Astrocyte (in vitro differentiated cells and primary cell): ENCODE data around the gene ASB3. TPM values are rescaled to one million over a fixed set of nuclear protein-coding genes. Genes with fewer than 3 reads are reported as not detected.

ENCODE experiments used
- DNase-seq: peaks from one replicate; pipeline ENCODE4 v3.0.0-alpha.2; 2010; ENCODE audit warnings: low read depth
- FAIRE-seq: peaks from 2 replicates; lab custom pipeline; 2011; peaks lifted over from hg19 to GRCh38; lab: Jason Lieb, UNC
- H2AFZ ChIP-seq: 2 replicates; pipeline ENCODE4 v1.6.0; 2012; ENCODE audit warnings: low read depth, low read length, inconsistent platforms
- H3K27ac ChIP-seq: 2 replicates; pipeline ENCODE4 v1.5.1; 2011; ENCODE audit warnings: low read depth, low read length, inconsistent platforms
- H3K27me3 ChIP-seq: 2 replicates; pipeline ENCODE4 v1.6.0; 2011; ENCODE audit warnings: low read length, inconsistent platforms; ENCODE audit not compliant: insufficient read depth
- H3K36me3 ChIP-seq: 2 replicates; pipeline ENCODE4 v1.5.1; 2011; ENCODE audit warnings: low read length, inconsistent platforms; ENCODE audit not compliant: insufficient read depth
- H3K4me1 ChIP-seq: 2 replicates; pipeline ENCODE4 v1.5.1; 2011; ENCODE audit warnings: low read length, inconsistent platforms; ENCODE audit not compliant: insufficient read depth
- H3K4me2 ChIP-seq: 2 replicates; pipeline ENCODE4 v1.6.0; 2012; ENCODE audit warnings: low read length, inconsistent platforms
- H3K4me3 ChIP-seq: 2 replicates; pipeline ENCODE4 v1.5.1; 2011; ENCODE audit warnings: low read depth, mild to moderate bottlenecking, low read length, inconsistent platforms; ENCODE audit not compliant: insufficient read depth
- H3K79me2 ChIP-seq: 2 replicates; pipeline ENCODE4 v1.6.0; 2012; ENCODE audit warnings: mild to moderate bottlenecking, low read length, inconsistent platforms; ENCODE audit not compliant: insufficient read depth
- H3K9ac ChIP-seq: 2 replicates; pipeline ENCODE4 v1.6.0; 2012; ENCODE audit warnings: mild to moderate bottlenecking, low read length, inconsistent platforms
- H3K9me3 ChIP-seq: 2 replicates; pipeline ENCODE4 v1.5.1; 2012; ENCODE audit warnings: low read depth, mild to moderate bottlenecking, low read length, inconsistent platforms; ENCODE audit not compliant: insufficient read depth
- H4K20me1 ChIP-seq: 2 replicates; pipeline ENCODE4 v1.6.0; 2012; ENCODE audit warnings: low read length, inconsistent platforms; ENCODE audit not compliant: insufficient read depth
- H3K27ac Mint-ChIP-seq: one replicate; pipeline ENCODE4 v1.8.0; 2021; ENCODE audit warnings: mild to moderate bottlenecking, mixed read lengths; ENCODE audit not compliant: unreplicated experiment
- H3K27me3 Mint-ChIP-seq: one replicate; pipeline ENCODE4 v1.8.0; 2021; ENCODE audit warnings: low read depth, mixed read lengths; ENCODE audit not compliant: unreplicated experiment
- H3K36me3 Mint-ChIP-seq: one replicate; pipeline ENCODE4 v1.8.0; 2021; ENCODE audit warnings: low read depth, mixed read lengths; ENCODE audit not compliant: unreplicated experiment
- H3K4me1 Mint-ChIP-seq: one replicate; pipeline ENCODE4 v1.8.0; 2021; ENCODE audit warnings: low read depth, mixed read lengths; ENCODE audit not compliant: unreplicated experiment
- H3K4me3 Mint-ChIP-seq: one replicate; pipeline ENCODE4 v1.8.0; 2021; ENCODE audit warnings: mild to moderate bottlenecking, moderate library complexity, mixed read lengths; ENCODE audit not compliant: unreplicated experiment
- H3K9me3 Mint-ChIP-seq: one replicate; pipeline ENCODE4 v1.8.0; 2021; ENCODE audit warnings: mild to moderate bottlenecking, mixed read lengths; ENCODE audit not compliant: unreplicated experiment
- EZH2 ChIP-seq: IDR thresholded peaks from 2 replicates; pipeline ENCODE4 v1.6.1; 2012; ENCODE audit warnings: mild to moderate bottlenecking, low read length, inconsistent platforms; ENCODE audit not compliant: insufficient read depth
- total RNA-seq: library from RNA; stranded (reverse); gene quantifications from 2 replicates; pipeline ENCODE4 v1.2.1, GENCODE V29; 2021
- TF ChIP-seq, protein P1 (sequence below): IDR thresholded peaks from 2 replicates; pipeline ENCODE4 v1.5.1; 2011; ENCODE audit warnings: low read depth, mild to moderate bottlenecking, inconsistent platforms, low read length, moderate library complexity; ENCODE audit not compliant: insufficient read depth

The ASB3 gene
- total RNA-seq, 1 donor from 2014 or later, result 26.4 TPM

DNA sequence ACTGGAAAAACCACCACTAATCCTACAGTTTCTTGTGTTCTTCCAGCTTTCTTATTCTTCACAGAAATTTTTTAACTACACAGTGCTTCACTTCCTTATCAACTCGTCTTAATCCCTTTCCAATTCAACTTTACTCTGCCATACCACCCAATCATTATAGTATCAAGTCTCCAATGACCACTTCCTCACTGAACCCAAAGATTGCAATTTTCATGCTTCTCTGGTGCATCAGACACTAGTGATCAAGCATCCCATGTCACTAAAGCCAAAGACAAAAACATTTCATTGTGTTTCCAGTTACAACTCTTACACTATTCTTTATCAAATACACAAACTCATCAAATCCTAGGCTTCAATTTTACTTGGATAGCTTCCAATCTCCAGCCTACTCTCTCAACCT, 9.6 kb downstream of the ASB3 start:
- H3K36me3 Mint-ChIP-seq, result peaks cover 3% of the 10 kb centered on the region
- no peak overlapping the region for H2AFZ ChIP-seq
- H4K20me1 ChIP-seq, result peaks cover 21% of the 10 kb centered on the region
- H3K4me1 ChIP-seq, result no peaks in the 10 kb centered on the region
- DNase-seq (no peak), FAIRE-seq (no peak)
- H3K9me3 Mint-ChIP-seq, result no peaks in the 10 kb centered on the region
- peaks cover 89% of the 10 kb centered on the region for H3K79me2 ChIP-seq
- no peak overlapping the region for H3K27ac Mint-ChIP-seq
- H3K27me3 Mint-ChIP-seq, result no peaks in the 10 kb centered on the region
- no peak overlapping the region for H3K4me3 ChIP-seq
- no peak for TF ChIP-seq EZH2
- TF ChIP-seq, protein P1, sequence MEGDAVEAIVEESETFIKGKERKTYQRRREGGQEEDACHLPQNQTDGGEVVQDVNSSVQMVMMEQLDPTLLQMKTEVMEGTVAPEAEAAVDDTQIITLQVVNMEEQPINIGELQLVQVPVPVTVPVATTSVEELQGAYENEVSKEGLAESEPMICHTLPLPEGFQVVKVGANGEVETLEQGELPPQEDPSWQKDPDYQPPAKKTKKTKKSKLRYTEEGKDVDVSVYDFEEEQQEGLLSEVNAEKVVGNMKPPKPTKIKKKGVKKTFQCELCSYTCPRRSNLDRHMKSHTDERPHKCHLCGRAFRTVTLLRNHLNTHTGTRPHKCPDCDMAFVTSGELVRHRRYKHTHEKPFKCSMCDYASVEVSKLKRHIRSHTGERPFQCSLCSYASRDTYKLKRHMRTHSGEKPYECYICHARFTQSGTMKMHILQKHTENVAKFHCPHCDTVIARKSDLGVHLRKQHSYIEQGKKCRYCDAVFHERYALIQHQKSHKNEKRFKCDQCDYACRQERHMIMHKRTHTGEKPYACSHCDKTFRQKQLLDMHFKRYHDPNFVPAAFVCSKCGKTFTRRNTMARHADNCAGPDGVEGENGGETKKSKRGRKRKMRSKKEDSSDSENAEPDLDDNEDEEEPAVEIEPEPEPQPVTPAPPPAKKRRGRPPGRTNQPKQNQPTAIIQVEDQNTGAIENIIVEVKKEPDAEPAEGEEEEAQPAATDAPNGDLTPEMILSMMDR, result no peak
- no peak overlapping the region for H3K9ac ChIP-seq
- H3K36me3 ChIP-seq, result peaks cover 8% of the 10 kb centered on the region
- H3K4me3 Mint-ChIP-seq, result no peak overlapping the region
- no peaks in the 10 kb centered on the region for H3K9me3 ChIP-seq
- no peaks in the 10 kb centered on the region for H3K4me1 Mint-ChIP-seq
- no peak overlapping the region for H3K4me2 ChIP-seq
- no peak overlapping the region for H3K27ac ChIP-seq
- no peaks in the 10 kb centered on the region for H3K27me3 ChIP-seq

DNA sequence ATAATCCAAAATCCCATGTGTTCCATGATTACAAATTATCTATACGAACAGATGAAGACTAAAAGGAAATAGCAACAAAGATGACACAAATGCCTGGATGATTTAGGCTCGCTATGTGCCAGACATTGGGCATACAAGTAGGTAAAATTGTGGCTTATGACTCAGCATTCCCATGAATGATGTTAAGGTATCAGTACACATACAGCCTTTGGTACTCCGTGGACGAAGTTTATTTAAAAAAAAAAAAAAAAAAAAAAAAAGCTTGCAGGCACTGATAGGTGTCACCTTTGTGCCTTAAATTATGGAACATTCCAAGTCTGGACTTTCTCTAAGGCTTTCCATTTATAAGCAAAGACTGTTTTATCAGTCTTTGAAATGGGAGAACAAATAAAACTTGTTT, 16.5 kb downstream of the ASB3 start:
- Histone ChIP-seq H3K27me3 (no peaks in the 10 kb centered on the region), H3K4me2 (no peak overlapping the region), H3K9me3 (no peaks in the 10 kb centered on the region), H3K27ac (no peak overlapping the region), H3K4me3 (no peak overlapping the region), H3K79me2 (peaks cover 65% of the 10 kb centered on the region), H2AFZ (no peak overlapping the region), H4K20me1 (no peaks in the 10 kb centered on the region), H3K4me1 (peaks cover 5% of the 10 kb centered on the region), H3K36me3 (no peaks in the 10 kb centered on the region), H3K9ac (no peak overlapping the region)
- no peak overlapping the region for H3K4me3 Mint-ChIP-seq
- DNase-seq, result no peak
- no peaks in the 10 kb centered on the region for H3K27me3 Mint-ChIP-seq
- H3K27ac Mint-ChIP-seq, result no peak overlapping the region
- no peaks in the 10 kb centered on the region for H3K36me3 Mint-ChIP-seq
- no peaks in the 10 kb centered on the region for H3K9me3 Mint-ChIP-seq
- TF ChIP-seq, protein P1, result no peak
- no peak for TF ChIP-seq EZH2
- FAIRE-seq, result no peak
- H3K4me1 Mint-ChIP-seq, result no peaks in the 10 kb centered on the region

DNA sequence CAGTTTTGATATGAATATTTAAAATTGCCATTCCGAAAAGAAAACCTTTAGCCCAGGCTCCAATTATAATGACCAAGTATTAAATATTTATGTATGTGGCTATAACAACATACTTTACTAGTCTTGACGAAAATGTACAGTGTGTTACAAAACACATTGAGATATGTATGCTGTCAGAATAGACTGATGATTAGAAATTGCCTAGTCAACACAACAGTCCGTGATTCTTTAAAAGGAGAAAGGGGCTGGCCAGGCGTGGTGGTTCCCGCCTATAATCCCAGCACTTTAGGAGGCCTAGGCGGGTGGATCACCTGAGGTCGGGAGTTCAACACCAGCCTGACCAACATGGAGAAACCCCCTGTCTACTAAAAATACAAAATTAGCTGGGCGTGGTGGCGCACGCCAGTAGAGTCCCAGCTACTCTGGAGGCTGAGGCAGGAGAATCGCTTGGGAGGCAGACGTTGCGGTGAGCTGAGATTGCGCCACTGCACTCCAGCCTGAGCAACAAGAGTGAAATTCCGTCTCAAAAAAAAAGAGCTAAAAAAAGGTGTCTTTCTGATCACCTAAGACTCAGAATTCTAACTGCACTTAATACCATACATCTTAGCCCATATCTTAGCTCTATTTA, 17.3 kb downstream of the ASB3 start:
- Mint-ChIP-seq H3K4me3 (no peak overlapping the region), H3K27me3 (no peaks in the 10 kb centered on the region), H3K4me1 (no peaks in the 10 kb centered on the region), H3K36me3 (no peaks in the 10 kb centered on the region), H3K27ac (no peak overlapping the region), H3K9me3 (no peaks in the 10 kb centered on the region)
- H2AFZ ChIP-seq, result no peak overlapping the region
- H3K9me3 ChIP-seq, result no peaks in the 10 kb centered on the region
- H3K36me3 ChIP-seq, result no peaks in the 10 kb centered on the region
- H3K9ac ChIP-seq, result no peak overlapping the region
- H3K4me2 ChIP-seq, result no peak overlapping the region
- H3K27me3 ChIP-seq, result no peaks in the 10 kb centered on the region
- peaks cover 58% of the 10 kb centered on the region for H3K79me2 ChIP-seq
- no peak overlapping the region for H3K27ac ChIP-seq
- H3K4me1 ChIP-seq, result peaks cover 5% of the 10 kb centered on the region
- DNase-seq (no peak), FAIRE-seq (no peak)
- no peak overlapping the region for H3K4me3 ChIP-seq
- no peaks in the 10 kb centered on the region for H4K20me1 ChIP-seq
- TF ChIP-seq EZH2, result no peak
- TF ChIP-seq, protein P1, result no peak
